ENCODE results near the gene MACROD2.
"Not testable (repeated sequence)": the region's sequence is repeated elsewhere in the genome, so short reads cannot be mapped to it uniquely, and the experiment has no call there.

MACROD2 gene

DNA sequence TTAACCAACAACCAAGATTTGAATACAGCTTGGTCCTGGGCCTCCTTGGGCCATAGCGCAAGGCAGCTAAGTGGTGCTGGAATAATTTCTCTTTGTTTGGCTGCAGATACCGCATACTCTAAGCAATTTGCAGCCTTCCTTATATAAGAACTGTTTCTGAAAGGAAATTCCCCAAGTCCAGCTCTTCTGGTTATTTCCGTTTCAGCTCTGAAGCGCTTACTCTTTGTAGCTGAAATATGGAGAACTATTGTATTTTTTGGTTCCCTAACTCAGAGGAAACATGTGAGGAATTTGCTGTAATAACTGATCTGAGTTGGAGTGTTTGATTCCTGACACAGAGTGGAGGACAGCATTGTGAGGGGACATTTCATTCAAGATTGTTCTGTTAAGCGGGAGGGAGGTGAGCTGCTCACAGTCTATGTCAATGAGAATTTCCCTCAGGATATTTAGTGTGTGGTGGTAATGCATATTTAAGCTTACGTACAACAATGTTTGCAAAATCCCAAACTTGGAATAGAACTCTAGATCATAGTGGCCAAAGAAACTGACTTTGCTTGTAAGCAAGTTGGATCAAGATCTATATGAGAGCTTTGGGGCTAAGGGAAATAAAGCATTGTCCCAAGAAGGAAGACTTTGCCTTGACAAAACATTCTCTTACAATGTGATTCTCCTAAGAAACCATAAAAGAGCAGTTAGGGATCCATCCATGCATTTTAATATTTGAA lies 918.7 kb downstream of the MACROD2 start:
- no peak for DNase-seq (ENCODE audit: low read depth, low spot score)

DNA sequence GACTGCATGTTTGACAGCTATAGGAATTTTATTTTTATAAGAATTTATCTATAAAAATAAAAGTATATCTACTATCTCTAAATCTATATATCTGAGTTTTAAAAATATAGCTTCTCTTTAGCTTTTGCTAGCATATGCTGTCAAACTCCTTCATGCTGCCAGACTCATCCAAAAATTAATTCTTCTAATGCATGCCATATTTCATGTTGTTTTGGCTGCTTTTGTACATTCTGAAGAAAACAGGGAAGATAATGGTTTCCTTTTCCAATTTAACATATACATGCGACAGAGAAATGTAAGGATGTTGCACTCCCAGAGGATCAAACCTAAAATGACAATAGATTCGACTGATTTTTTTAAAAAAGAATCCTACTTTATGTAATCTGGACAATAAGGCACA lies 919.3 kb downstream of the MACROD2 start:
- no peak for DNase-seq (ENCODE audit: low read depth, low spot score)

DNA sequence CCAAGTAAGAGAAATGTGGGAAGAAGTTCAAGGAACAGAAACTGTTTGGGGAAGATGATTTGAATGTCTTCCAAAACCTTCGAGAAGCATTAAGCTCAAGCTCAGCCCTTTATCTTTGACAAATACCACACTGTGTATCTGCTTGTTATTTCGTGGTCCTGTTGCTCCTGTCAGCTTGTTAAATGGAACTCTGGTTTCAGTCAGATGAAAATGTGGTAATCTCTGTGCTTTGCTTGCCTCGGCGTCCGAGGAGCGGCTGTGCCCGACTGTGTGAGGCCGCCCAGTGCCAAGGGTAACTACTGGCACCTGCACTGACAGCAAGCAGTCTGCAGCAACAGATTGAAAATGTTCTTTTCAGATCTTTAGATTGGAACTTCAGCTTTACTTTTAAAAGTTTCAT lies 920.0 kb downstream of the MACROD2 start:
- DNase-seq (ENCODE audit: low read depth, low spot score) = no peak

DNA sequence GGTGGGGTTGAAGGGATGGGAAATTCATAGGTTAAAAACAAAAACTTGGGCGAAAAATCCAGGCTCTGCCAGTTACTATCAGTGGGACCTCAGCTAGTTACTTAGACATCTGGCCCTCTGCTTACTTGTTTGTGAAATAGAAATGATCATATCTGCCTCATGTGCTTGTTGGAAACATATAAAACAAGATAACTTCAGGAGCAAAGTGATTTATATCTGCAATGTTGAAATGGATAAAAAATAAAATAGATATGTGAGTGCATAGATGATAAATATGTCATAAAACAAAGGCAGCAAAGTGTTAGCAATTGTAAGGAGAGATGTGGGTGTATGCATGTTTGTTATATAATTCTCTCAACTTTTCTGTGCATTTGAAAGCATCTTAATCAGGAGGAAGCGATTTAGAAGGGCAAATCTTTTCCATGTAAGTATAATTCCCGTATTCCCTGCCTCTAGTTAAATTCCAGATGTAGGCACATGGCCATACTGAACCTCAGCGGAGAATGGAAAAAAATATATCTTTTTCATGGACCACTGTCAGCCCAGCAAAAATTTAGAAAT lies 921.1 kb downstream of the MACROD2 start:
- no peak for DNase-seq (ENCODE audit: low read depth, low spot score)

DNA sequence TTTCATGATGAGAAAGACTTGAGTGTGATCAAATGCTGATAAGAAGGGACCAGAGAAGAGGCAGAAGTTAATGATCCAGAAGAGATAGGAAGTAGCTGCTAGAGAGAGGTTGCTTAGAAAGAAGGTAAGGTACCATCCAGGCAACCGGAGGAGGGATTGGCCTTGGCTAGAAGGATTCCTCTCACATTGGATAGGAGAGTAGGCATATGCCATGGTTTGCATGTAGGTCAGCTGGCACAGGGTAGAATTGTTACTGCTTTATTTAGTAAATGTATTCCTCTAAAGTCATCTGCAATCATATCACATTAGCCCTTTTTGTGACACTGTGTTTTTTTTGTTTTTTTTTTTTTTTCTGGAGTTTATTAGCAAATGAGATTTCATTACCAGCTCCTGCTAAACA lies 923.0 kb downstream of the MACROD2 start:
- DNase-seq (ENCODE audit: low read depth, low spot score) = no peak

DNA sequence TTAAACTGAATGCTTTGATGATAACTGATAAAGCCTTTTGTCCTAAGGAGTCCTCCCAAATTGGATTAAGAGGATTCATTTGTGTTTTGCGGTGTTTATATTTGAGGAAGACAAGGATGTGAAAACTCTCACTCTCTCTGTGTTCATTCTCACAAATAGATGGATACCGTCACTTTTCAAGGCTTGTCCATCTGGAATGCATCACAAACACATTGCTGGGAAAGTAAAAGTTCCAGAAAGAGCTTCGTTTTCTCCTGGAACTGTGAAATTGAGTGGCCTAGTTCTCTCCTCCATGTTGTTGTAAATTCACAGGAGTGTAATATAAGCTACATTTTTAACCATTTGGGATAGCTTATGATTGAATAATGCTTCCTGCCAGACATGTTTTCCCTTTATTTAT lies 923.7 kb downstream of the MACROD2 start:
- no peak for DNase-seq (ENCODE audit: low read depth, low spot score)

DNA sequence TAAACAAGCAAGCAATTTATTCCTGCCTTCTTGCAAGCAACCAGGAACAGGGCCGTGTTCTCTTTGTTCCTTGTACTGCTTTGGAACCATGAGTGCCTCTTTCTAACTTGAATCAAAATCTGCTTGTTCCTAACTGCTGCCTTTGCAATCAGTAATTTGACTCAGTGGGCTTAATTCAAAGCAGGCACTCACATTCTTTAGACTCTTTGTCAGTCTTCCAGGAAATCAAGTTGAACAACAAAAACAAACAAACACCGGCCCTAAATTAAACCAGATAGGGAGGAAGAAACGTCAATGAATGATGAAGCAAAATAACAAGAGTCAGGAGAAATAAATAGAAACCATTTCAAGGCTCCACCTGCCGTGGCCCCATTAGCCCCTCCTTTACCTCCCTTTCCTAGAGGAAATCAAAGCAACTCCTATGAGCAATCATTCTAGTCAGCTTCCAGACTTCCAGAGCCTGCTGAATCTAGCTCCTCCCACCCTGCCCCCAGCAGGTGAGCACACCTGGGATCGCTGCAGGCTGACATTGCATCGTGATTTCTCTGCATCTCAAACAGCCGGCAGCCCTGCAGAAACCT lies 924.3 kb downstream of the MACROD2 start:
- no peak for DNase-seq (ENCODE audit: low read depth, low spot score)

DNA sequence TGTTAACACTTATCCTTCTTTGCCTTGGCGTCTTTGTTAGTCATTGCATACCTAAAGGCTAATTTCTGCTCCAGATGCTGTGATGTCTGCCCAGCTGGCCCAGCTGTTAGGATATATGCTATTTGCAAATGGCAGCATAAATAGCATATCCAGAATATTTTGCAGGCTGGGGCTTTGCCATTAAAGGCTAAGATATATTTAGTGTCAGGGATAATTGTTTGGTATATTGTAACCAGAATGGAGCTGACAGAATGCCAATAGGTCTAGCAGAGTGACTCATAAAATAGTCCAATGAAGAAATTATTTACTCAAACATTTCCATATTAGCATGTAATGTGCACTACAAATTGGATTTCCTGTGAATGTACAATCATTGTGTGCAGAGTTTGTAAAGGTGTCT lies 926.2 kb downstream of the MACROD2 start:
- DNase-seq (ENCODE audit: low read depth, low spot score) = no peak

DNA sequence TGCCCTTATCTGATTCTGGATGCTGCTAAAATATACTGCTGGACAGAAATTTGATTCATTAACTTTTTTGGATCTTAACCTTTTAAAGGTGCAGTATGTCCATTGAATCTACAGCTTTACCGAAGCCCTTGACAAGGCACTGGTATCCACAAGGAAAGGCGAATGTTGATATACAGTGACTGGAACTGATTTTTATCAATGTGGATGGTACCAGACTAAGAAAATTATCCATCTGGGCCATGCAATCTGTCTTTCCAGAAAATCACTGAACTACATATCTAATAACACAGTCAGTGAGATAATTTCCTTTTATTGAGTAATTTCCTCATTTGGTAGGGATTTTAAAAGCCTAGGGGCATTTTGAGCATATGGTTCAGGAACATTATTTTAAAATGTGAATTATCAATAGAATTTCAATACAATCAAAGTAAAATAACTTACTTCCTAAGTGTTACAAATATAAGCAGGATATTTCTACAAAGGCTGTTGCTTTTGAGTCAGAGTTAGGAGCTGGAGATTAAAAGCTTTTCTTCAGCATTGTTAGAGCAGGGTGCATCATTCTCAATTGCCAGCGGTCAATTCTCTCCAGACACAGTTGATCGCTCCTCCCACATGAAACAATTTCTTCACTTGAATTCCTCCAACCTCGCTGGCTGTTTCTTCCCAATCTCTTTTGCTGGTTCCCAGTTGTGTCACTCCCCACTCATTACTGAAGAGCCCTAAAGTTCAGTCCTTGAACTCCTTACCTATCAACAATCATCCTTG lies 927.4 kb downstream of the MACROD2 start:
- no peak for DNase-seq (ENCODE audit: low read depth, low spot score)

DNA sequence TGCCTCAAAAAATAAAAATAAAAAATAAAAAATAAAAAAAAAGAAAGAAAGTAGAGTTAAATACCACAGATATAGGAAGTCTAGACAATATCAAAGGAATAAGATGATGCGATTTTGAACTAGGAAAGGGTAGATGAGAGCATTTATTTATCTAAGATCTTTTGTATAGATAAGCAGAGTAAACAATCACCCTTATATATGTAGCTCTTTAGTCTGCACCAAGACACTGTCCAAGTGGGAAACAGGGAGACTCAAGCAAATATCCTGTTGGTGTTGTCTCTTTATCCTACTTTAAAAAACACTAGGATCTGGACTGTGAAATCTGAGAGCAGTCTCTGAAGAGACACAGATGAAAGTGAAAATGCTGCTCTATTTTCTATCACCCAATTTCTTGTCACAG lies 929.1 kb downstream of the MACROD2 start:
- no peak for DNase-seq (ENCODE audit: low read depth, low spot score)

DNA sequence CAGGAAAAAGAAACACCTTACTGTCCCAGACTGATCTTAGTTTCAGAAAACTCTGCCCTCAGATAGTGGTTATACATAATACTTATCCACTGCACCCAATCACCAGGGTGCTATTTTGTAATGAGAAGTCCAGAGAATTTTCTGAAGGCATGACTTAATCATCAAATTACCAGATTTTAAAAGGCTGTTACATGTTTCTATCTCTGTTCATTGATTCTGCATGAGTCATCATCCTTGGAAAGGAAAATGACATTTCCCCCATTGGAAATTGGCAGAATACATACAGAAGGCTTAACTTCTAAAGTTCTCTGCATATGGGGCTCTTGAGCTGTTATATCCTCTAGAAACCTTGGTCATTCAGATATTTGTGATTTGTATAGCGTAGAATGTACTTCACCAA lies 930.0 kb downstream of the MACROD2 start:
- DNase-seq (ENCODE audit: low read depth, low spot score) = no peak

DNA sequence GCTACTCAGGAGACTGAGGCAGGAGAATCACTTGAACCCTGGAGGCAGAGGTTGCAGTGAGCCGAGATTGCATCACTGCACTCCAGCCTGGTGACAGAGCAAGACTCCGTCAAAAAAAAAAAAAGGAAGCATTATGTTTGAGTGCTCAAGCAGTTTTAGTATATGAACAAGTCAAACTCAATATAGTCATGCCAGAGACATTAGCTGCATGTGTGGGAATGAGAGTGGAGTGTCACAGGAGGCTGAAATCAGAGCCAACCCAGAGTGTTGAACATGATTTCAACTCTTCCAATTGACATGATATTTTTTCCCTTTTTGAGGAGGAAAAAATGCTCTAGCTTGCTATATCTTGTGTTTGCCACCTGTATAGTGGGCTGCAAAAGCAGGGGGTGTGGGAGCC lies 931.1 kb downstream of the MACROD2 start:
- DNase-seq (ENCODE audit: low read depth, low spot score) = not testable (repeated sequence)

DNA sequence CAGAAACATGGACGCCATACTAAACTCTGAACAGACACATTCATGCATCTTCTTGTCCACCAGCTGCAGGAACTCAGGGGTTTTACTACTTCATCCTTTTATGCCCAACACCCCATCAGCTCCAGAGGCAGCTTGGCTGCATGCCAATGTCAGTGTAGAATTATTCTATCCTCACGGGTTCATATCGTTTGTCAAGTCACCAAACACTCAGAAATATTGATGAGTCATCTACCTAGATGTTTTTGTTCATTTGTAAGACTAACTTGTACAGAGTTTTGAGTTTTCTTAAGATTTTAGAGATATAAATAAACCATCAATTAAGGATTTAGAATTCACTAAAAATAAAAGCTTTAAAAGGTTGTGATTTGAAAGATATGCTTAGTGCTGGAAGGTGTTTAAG lies 932.8 kb downstream of the MACROD2 start:
- DNase-seq (ENCODE audit: low read depth, low spot score) = no peak

DNA sequence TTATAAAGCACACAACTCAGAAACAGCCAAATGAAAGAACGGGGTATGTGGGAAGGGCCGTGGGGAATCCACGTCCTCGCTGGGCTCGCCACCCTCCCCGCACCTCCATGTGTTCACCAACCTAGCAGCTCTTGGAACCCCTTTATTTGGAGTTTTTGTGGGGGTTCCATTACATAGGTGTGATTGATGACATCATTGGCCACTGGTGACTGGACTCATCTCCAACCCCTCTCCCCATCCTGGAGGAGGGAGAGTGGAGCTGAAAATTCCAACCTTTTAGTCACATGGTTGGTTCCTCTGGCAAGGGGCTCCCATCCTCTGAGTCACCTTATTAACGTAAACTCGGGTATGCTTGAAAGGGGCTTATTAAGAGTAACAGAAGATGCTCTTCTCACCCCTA lies 934.1 kb downstream of the MACROD2 start:
- DNase-seq (ENCODE audit: low read depth, low spot score) = no peak

DNA sequence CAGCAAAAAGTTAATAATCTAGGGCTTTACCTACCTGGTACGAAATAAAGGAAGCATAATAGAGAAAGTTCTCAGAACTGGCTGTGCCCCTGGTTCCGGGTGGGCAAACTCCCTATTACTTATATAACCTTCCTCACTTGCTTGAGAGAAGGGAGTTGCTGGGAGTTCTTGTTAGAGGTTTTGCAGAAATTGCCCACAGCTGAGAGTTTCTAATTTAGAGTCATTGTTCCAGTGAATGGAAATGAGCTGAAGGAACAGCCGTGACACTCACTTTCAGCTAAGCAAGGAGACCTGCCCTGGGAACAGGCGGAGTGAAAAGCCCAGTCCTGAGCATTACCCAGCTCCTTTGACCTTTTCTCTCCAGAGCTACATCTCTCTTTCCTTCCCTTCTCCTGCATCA lies 936.7 kb downstream of the MACROD2 start:
- DNase-seq (ENCODE audit: low read depth, low spot score) = no peak

DNA sequence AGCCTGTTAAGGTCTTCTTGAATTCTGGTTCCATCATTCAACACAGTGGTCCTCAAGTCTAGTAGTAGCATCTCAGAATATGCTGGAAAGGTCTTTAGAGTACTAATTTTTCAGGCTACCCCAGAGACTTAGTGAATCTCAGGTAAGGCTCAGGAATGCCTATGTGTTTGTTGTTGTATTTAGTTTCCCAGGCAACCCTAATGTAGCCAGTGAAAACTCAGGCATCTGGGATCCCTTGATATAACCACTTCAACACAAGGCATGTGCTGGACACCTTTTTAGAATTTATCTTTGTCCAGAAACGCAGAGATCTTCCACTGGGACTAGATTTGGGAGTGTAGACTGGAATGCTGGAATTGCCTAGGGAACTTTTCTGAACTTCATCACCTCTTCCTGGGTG lies 940.0 kb downstream of the MACROD2 start:
- DNase-seq (ENCODE audit: low read depth, low spot score) = no peak

DNA sequence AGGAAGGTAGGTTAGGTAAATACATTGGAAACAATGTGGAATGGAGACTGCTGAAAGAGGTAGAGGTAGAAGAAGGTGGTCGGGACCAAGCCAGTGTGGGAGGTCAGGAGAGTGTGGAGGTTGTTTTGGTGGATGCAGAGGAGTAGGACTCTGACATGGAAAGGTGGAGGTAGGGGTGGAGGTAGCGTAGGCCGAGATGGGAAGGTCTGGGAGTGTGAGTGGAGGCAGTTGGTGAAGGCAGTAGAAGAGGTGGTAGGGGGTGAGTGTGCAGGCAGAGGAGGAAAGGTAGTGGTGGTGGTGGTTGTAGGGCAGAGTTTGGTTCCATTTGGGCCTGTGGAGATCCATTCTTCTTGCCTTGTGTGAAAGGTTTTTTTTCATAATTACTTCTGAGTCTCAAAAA lies 941.7 kb downstream of the MACROD2 start:
- DNase-seq (ENCODE audit: low read depth, low spot score) = no peak

DNA sequence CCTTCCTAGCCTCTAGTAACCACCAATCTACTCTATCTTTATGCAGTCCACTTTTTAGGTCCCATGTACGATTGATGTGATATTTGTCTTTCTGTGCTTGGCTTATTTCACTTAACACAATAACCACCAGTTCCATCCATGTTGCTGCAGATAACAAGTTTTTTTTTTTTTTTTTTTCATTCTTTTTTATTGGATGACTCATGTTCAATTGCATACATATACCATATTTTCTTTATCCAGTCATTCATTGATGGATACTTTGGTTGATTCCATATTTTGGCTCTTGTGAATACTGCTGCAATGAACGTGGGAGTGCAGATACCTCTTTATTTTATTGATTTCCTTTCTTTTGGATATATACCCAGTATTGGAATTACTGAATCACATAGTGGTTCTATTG lies 942.5 kb downstream of the MACROD2 start:
- no peak for DNase-seq (ENCODE audit: low read depth, low spot score)

DNA sequence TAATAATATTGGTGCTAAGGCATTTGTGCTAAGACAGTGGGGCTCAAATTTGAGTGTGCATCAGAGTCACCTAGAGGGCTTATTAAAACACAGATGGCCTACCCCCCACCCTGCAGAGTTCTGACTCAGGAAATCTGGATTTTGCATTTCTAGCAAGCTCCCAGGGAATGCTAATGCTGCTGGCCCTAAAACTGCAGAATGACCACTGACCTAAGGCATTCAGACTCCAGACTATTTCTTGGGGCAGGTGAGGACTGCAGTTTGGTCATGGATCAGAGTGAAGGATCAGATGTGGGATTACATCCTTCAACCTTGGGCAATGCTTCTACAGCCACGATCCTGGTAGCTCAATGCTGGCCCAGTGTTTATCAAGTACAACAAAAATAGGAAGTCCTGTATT lies 952.2 kb downstream of the MACROD2 start:
- no peak for DNase-seq (ENCODE audit: low read depth, low spot score)

DNA sequence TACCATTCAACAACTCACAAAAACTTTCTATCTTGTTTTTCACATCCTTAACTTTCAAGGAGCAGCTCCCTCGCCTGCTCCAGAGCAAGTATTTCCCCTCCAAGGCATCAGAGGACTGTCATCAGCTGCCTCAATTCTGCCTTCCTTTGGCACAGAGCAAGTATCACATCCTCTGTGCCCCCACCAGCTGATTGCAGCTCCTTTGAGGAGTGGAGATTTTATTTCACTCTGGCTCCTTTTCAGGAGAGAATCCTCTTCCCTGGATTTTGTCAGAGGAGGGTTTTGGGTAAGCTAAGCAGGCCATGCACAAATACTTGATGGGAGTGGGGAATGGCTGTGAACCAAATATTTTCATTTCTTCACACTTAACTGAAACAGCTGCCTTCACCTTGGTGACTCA lies 952.6 kb downstream of the MACROD2 start:
- DNase-seq (ENCODE audit: low read depth, low spot score) = no peak

DNA sequence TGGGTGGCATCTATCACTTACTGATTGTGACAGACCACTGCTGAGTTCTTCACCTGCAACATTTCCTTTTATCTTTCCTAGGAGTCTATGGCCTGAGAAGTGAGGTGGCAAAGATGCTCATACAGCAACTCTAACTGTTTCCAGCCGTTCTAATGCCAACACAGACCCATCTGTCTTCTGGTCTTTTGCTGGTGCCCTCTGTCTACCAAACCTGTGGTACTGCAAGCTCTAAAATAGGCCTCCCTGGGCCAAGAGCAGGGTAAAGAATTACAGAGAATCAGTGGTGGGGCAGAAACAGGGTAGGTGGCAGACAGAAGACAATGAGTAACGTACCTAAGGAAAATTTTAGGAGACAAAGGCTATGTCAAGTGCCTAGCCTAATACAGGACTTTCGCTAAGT lies 953.1 kb downstream of the MACROD2 start:
- no peak for DNase-seq (ENCODE audit: low read depth, low spot score)

DNA sequence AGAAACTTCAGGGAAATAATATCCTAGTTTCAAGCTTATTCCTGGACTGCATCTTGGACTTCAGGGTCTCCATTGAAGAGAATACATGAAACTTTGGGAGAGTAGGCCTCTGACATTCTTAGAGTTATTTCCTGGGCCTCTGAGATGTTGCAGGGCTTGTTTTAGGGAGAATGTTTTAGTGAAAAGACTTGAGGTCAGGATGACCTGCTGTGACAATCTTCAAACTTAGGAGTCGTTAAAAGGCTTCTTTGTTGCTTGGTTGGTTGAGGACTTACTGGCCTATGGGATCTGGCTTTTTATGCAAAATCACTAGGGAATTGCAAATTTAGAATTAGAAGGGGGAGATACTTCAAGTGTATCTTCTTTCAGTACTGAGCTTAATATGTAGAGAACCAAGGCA lies 955.3 kb downstream of the MACROD2 start:
- no peak for DNase-seq (ENCODE audit: low read depth, low spot score)

DNA sequence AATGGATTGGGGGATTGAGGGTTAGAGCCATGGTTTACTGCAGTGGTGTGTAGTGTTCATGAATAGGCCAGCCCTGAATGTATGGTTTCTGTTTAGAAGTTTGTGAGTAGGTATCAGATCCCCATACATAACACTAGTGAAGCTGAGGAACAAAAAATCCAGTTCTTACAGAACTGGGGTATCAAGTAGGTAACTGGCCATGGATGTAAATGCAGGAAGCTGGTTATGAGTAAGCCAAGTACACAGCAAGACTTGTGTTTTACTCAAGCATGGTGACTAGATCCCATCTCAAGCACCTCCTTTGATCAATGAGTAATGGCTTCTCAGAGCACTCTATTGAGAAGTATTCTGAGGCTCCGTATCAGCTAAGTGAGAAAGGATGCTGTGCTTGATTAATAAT lies 955.8 kb downstream of the MACROD2 start:
- DNase-seq (ENCODE audit: low read depth, low spot score) = no peak

All from smooth muscle cell of the brain vasculature (primary cell).